Kidney (tissue), 14 donors: ENCODE measurements around the gene PAQR8. TPM values are rescaled to one million over a fixed set of nuclear protein-coding genes. Genes with fewer than 3 reads are reported as not detected.

Experiments
- DNase-seq, 5 donors: peaks; one replicate each; pipeline ENCODE4 v3.0.0-alpha.2; 2013 to 2020
- FAIRE-seq: peaks from 2 replicates; lab custom pipeline; 2012; peaks lifted over from hg19 to GRCh38; lab: Jason Lieb, UNC
- H3K27ac ChIP-seq, 2 donors: one replicate each; pipeline ENCODE4 v1.7.0; 2013; ENCODE audit warnings: low read depth in 2 of 2, low read length in 2 of 2, inconsistent platforms in 1 of 2
- H3K27me3 ChIP-seq: one replicate; pipeline ENCODE4 v1.7.1; 2013; ENCODE audit warnings: low read length, inconsistent platforms; ENCODE audit not compliant: control insufficient read depth, insufficient read depth
- H3K36me3 ChIP-seq, 3 donors: one replicate each; pipeline versions ENCODE4 v1.7.0 to v1.7.1; 2013; ENCODE audit warnings: low read length in 3 of 3, control low read depth in 1 of 3, inconsistent platforms in 1 of 3; ENCODE audit not compliant: insufficient read depth in 3 of 3, control insufficient read depth in 2 of 3
- H3K4me1 ChIP-seq, 3 donors: one replicate each; pipeline versions ENCODE4 v1.7.0 to v1.7.1; 2013; ENCODE audit warnings: low read length in 3 of 3, inconsistent platforms in 1 of 3, low read depth in 1 of 3; ENCODE audit not compliant: control insufficient read depth in 2 of 3, insufficient read depth in 2 of 3
- H3K4me3 ChIP-seq, 3 donors: one replicate each; pipeline versions ENCODE4 v1.7.0 to v1.8.1; 2013; ENCODE audit warnings: low read length in 3 of 3, control low read depth in 1 of 3, inconsistent platforms in 1 of 3
- H3K9ac ChIP-seq, 3 donors: one replicate each; pipeline versions ENCODE4 v1.7.0 to v1.7.1; 2013; ENCODE audit warnings: low read length in 3 of 3, control low read depth in 1 of 3, inconsistent platforms in 1 of 3
- H3K9me3 ChIP-seq, 3 donors: one replicate each; pipeline versions ENCODE4 v1.7.0 to v1.7.1; 2013; ENCODE audit warnings: low read length in 3 of 3, control low read depth in 1 of 3, inconsistent platforms in 1 of 3; ENCODE audit not compliant: control insufficient read depth in 2 of 3, insufficient read depth in 1 of 3
- CTCF ChIP-seq: IDR thresholded peaks from 3 replicates; pipeline ENCODE4 v1.5.1; 2012; ENCODE audit warnings: mild to moderate bottlenecking, moderate library complexity, borderline replicate concordance; ENCODE audit not compliant: insufficient read depth; ENCODE audit errors: extremely low read depth
- intact Hi-C: fragments of 100-400 bp; cut with DNase I; formaldehyde crosslinking; loops from one replicate; pipeline ENCODE4 v1.11.1; 2022
- polyA plus RNA-seq: library from polyadenylated mRNA; stranded (reverse); fragments of 350-450 nt; fragmentation: Illumina TruSeq; extraction: RNeasy Lipid Tissue Mini Kit (QIAGEN cat#74804); gene quantifications from one replicate; pipeline ENCODE4 v1.2.3, GENCODE V29; 2014; ENCODE audit warnings: low read depth, low replicate concordance; ENCODE audit not compliant: insufficient read depth
- total RNA-seq: library from RNA; stranded (reverse); fragmentation: NEBNext Ultra II Directional; extraction: Animal tissue kit (Norgen Biotek cat#: 25700); gene quantifications from one replicate; pipeline ENCODE4 v1.2.1, GENCODE V29; 2021
- donor health status: control.
- donor health status: control.
- donor health status: control.
- donor health status: control.
- donor health status: control.
- donor health status: DM: yes; HTN: yes; CAD: no.
- donor health status: Normal renal cell carcinoma (clear cell type).

PAQR8 gene
- total and polyA plus RNA-seq, 2 donors from 2014 or later = 5.9 to 7.5 TPM

DNA sequence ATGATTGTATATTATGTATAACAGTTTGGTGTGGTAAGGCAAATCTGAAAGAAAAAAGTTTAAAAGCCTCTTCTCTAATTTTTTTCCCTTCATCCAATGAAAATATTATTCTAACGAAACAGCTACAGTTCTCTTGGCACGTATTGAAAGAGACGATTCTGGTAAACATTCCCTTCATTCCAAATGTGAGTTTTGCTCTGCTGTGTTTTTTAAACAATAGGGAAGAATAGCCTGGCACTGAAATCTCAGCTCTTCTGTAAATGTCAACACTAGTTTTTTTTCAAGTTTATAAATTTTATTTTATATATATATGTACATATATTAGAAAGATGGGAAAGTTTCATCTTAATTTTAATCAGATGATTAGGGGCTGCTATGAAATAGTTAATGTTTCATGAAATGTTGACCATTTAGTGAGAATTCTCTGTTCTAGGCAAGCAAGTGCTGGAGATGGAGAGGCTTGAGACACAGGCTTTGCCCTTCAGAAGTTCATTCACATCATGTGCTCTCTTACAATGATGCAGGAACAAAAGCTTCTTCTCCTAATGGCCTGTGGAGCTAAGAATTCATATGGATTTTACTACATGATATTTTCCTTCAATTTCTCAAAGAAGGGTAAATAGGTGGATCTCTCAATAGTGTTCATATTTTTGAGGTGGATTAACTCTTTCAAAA lies 4.1 kb downstream of the PAQR8 start:
- DNase-seq (peak in 1 of 5 donors; percentile 23), FAIRE-seq (no peak)
- H3K4me1 ChIP-seq = peaks cover 0 to 4% (median 0%) of the 10 kb centered on the region in 3 donors
- no peaks in the 10 kb centered on the region for H3K36me3 ChIP-seq
- H3K27ac ChIP-seq = no peak overlapping the region
- no peaks in the 10 kb centered on the region for H3K9me3 ChIP-seq
- H3K9ac ChIP-seq = no peak overlapping the region
- no peaks in the 10 kb centered on the region for H3K27me3 ChIP-seq
- intact Hi-C loops = no loop called here
- H3K4me3 ChIP-seq = no peak overlapping the region
- no peak for TF ChIP-seq CTCF

GRCh38 chr6:52368002-52368401 lies 6.1 kb downstream of the PAQR8 start:
- DNase-seq (no peak), FAIRE-seq (no peak)
- Histone ChIP-seq H3K27ac (no peak overlapping the region), H3K36me3 (no peaks in the 10 kb centered on the region), H3K4me3 (no peak overlapping the region), H3K9ac (no peak overlapping the region), H3K27me3 (no peaks in the 10 kb centered on the region), H3K9me3 (no peaks in the 10 kb centered on the region), H3K4me1 (peaks cover 0 to 4% (median 0%) of the 10 kb centered on the region in 3 donors)
- intact Hi-C loops = no loop called here
- TF ChIP-seq CTCF = no peak

DNA sequence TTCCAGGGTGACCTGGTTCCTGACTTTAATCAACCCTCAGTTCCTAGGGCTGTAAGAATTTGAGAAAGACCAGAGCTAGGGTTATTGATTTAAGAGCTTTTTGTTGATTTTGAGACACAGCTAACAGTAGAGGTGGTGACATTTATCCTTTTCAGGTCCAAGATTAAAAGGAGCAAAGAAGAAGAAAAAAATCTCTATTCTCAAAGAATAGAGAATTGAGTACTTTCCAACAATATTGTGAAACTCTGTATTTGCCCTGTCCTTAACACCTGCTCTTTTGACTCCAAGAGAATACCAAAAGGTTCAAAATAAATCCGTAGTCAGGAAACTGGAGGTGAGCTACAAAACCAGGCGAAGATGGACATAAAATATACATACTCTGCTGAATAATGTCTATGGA lies 7.3 kb downstream of the PAQR8 start:
- Histone ChIP-seq H3K9ac (no peak overlapping the region), H3K9me3 (no peaks in the 10 kb centered on the region), H3K36me3 (no peaks in the 10 kb centered on the region), H3K4me3 (no peak overlapping the region), H3K4me1 (no peaks in the 10 kb centered on the region), H3K27ac (no peak overlapping the region), H3K27me3 (no peaks in the 10 kb centered on the region)
- DNase-seq = no peak
- intact Hi-C loops = no loop called here
- no peak for TF ChIP-seq CTCF
- FAIRE-seq = no peak
